Measurements from ENCODE around the gene ANXA7. TPM values are rescaled to one million over a fixed set of nuclear protein-coding genes. Genes with fewer than 3 reads are reported as not detected.

Gene ANXA7
- total RNA-seq, 2 donors from 2014 or later: 107 to 120 TPM

- Histone ChIP-seq H3K27me3 (replicated peaks; ENCODE audit: insufficient read depth) (no peaks in the 10 kb centered on the region), H3K36me3 (no peaks in the 10 kb centered on the region), H3K9me3 (no peaks in the 10 kb centered on the region), H3K4me3 (peak overlapping the region; percentile 85), H3K27ac (no peak overlapping the region), H3K4me1 (ENCODE audit: control insufficient read depth in 1 of 2, low read depth in 2 of 2) (peaks cover 6 to 7% of the 10 kb centered on the region in 2 donors)
- no peak for TF ChIP-seq CTCF (IDR thresholded peaks at IDR 0.05)
- DNase-seq (ENCODE audit: low spot score) (no peak), ATAC-seq (ENCODE audit: insufficient number of reproducible peaks, low FRiP score, low read depth) (no peak)
These were observed 54.4 kb downstream of the ANXA7 start for GRCh38 chr10:73359492-73359891.

GRCh38 chr10:73358331-73359279, 55.3 kb downstream of the ANXA7 start, which contains the start of gene CFAP70:
CFAP70 (minus strand) TSS chr10:73358864; CDS start chr10:73354796, 4,068 bp downstream.
- Histone ChIP-seq H3K36me3 (no peaks in the 10 kb centered on the region), H3K9me3 (no peaks in the 10 kb centered on the region), H3K27me3 (replicated peaks; ENCODE audit: insufficient read depth) (no peaks in the 10 kb centered on the region), H3K27ac (peak within 1 kb of the TSS in 1 of 2 donors; percentile 31), H3K4me3 (peak within 1 kb of the TSS; percentile 85), H3K4me1 (ENCODE audit: control insufficient read depth in 1 of 2, low read depth in 2 of 2) (peaks cover 6 to 7% of the 10 kb centered on the region in 2 donors)
- ATAC-seq (ENCODE audit: insufficient number of reproducible peaks, low FRiP score, low read depth) (peak; percentile 86), DNase-seq (ENCODE audit: low spot score) (peak; percentile 66)
- no peak for TF ChIP-seq CTCF (IDR thresholded peaks at IDR 0.05)

GRCh38 chr10:73357821-73358220, 56.0 kb downstream of the ANXA7 start:
- Histone ChIP-seq H3K27me3 (replicated peaks; ENCODE audit: insufficient read depth) (no peaks in the 10 kb centered on the region), H3K36me3 (no peaks in the 10 kb centered on the region), H3K9me3 (no peaks in the 10 kb centered on the region), H3K27ac (no peak overlapping the region), H3K4me3 (peak overlapping the region; percentile 85), H3K4me1 (ENCODE audit: control insufficient read depth in 1 of 2, low read depth in 2 of 2) (peaks cover 6 to 7% of the 10 kb centered on the region in 2 donors)
- no peak for ATAC-seq (ENCODE audit: insufficient number of reproducible peaks, low FRiP score, low read depth)
- TF ChIP-seq CTCF (IDR thresholded peaks at IDR 0.05): no peak
- DNase-seq (ENCODE audit: low spot score): no peak

GRCh38 chr10:73357166-73357565, 56.7 kb downstream of the ANXA7 start:
- Histone ChIP-seq H3K27me3 (replicated peaks; ENCODE audit: insufficient read depth) (no peaks in the 10 kb centered on the region), H3K27ac (no peak overlapping the region), H3K9me3 (no peaks in the 10 kb centered on the region), H3K4me1 (ENCODE audit: control insufficient read depth in 1 of 2, low read depth in 2 of 2) (peaks cover 6 to 7% of the 10 kb centered on the region in 2 donors), H3K36me3 (no peaks in the 10 kb centered on the region), H3K4me3 (no peak overlapping the region)
- TF ChIP-seq CTCF (IDR thresholded peaks at IDR 0.05): no peak
- ATAC-seq (ENCODE audit: insufficient number of reproducible peaks, low FRiP score, low read depth) (no peak), DNase-seq (ENCODE audit: low spot score) (no peak)

- H3K36me3 ChIP-seq: no peaks in the 10 kb centered on the region
These were observed 69.6 kb downstream of the ANXA7 start for GRCh38 chr10:73344269-73344668.

More at GRCh38 chr10:73344269-73344668, 69.6 kb downstream of the ANXA7 start:
- no peak for TF ChIP-seq CTCF (IDR thresholded peaks at IDR 0.05)
- no peak overlapping the region for H3K4me3 ChIP-seq
- no peak overlapping the region for H3K27ac ChIP-seq
- no peaks in the 10 kb centered on the region for H3K27me3 ChIP-seq (replicated peaks; ENCODE audit: insufficient read depth)
- no peaks in the 10 kb centered on the region for H3K9me3 ChIP-seq
- ATAC-seq (ENCODE audit: insufficient number of reproducible peaks, low FRiP score, low read depth): no peak
- no peaks in the 10 kb centered on the region for H3K4me1 ChIP-seq (ENCODE audit: control insufficient read depth in 1 of 2, low read depth in 2 of 2)
- no peak for DNase-seq (ENCODE audit: low spot score)
